Fibroblast of villous mesenchyme (primary cell): ENCODE measurements around the gene PACS1. TPM values are rescaled to one million over a fixed set of nuclear protein-coding genes. Genes with fewer than 3 reads are reported as not detected.
A peak's percentile ranks its signal among the peaks of the same experiment; 100 is the strongest.

Experiments
- DNase-seq: peaks from one replicate; pipeline ENCODE4 v3.0.0-alpha.2; 2010; ENCODE audit warnings: low read depth
- H3K4me3 ChIP-seq: 2 replicates; pipeline ENCODE4 v1.5.1; 2011; ENCODE audit warnings: low read depth, mild to moderate bottlenecking, low read length
- total RNA-seq: library from RNA; depleted of rRNA; stranded (reverse); fragments of >200 nt; gene quantifications from 2 replicates; pipeline ENCODE4 v1.2.3, GENCODE V29; 2012
- TF ChIP-seq, protein P1 (sequence below): IDR thresholded peaks from 2 replicates; pipeline ENCODE4 v1.5.1; 2012; ENCODE audit warnings: low read depth, mild to moderate bottlenecking, low read length; ENCODE audit not compliant: insufficient read depth

PACS1 gene
- total RNA-seq, 1 donor: 36.7 TPM

DNA sequence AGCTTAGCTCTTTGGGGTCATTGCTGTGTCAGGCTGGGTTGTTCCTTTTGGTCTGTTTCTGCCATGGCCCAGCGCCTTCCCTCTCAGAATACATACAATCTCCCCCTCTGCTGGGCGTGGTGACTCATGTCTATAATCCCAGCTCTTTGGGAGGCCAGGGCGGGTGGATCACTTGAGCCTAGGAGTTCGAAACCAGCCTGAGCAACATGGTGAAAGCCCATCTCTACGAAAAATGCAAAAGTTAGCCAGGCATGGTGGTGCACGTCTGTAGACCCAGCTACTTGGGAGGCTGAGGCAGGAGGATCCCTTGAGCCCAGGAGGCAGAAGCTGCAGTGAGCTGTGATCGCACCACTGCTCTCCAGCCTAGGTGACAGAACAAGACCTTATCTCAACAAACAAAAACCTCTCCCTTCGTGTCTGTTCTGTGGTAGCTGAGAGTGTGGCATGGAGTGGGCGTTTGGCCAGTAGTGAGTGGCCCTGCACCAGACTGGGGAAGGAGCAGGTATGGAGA, 151.7 kb downstream of the PACS1 start:
- H3K4me3 ChIP-seq: no peak overlapping the region
- TF ChIP-seq, protein P1, sequence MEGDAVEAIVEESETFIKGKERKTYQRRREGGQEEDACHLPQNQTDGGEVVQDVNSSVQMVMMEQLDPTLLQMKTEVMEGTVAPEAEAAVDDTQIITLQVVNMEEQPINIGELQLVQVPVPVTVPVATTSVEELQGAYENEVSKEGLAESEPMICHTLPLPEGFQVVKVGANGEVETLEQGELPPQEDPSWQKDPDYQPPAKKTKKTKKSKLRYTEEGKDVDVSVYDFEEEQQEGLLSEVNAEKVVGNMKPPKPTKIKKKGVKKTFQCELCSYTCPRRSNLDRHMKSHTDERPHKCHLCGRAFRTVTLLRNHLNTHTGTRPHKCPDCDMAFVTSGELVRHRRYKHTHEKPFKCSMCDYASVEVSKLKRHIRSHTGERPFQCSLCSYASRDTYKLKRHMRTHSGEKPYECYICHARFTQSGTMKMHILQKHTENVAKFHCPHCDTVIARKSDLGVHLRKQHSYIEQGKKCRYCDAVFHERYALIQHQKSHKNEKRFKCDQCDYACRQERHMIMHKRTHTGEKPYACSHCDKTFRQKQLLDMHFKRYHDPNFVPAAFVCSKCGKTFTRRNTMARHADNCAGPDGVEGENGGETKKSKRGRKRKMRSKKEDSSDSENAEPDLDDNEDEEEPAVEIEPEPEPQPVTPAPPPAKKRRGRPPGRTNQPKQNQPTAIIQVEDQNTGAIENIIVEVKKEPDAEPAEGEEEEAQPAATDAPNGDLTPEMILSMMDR: no peak
- peak; percentile 47 for DNase-seq

DNA sequence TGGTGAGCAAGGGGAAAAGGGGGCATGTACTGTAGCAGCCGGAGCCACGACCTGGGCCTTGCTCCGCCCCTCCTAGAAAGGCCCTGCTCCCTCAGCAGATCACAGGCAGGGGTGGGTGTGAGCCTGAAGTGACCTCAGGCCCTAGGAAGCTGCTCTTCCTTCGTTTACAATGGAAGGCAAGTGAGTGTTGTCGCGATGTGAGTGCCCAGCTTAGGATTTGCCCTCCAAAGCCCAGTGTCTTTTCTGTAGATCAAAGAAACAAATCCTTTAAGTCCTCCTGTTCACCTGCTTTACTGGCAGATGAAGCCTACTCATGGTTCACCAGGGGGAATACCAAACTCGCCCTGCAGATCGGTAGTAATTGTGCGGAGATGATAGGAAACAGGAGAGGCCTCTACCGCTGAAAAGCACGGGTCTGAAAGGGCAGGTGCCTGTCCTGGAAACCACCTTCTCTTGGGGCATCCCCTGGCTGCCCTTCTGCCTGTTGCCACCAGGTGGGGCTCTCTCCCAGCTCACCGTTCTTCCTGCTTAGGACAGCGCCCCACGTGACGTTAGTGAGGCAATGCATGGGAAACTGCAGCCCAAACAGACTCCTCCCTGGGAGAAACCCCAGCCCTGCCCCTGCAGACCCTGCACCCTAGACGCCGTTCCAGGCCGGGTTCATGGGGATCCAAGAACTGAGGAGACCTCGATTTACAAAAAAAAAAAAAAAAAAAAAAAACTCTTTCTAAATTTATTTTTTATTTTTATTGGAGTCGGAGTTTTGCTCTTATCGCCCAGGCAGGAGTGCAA, 152.5 kb downstream of the PACS1 start:
- TF ChIP-seq, protein P1: peak; percentile 99
- peak; percentile 91 for DNase-seq
- H3K4me3 ChIP-seq: no peak overlapping the region

DNA sequence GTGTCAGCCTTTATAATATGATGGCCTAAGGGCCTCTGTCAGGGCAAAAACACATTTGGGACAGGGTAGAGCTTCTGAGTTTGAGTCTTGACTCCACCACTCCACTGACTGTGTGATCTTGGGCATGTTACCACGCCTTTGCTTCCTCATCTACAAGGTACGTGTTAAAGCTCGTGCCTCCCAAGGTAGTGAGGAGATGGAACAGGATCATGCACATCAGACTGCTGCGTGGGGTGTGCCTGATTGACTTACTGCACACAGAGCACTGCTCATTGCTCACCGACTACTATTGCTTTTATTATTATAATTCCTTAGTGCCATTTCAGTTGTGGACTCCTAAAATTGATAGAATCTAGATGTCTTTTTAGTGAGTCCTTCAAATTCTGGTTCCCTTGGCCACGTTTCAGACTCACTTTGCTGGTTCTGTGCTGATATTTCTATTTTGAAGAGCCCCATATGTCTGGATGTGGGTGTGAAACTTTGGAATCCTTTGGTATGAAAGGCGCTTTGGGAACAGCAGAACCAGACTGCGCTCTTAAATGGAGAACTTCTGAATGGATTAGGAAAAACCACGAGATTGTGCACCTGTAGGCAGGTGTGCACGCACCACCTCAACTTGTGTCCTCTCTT, 154.3 kb downstream of the PACS1 start:
- DNase-seq: no peak
- TF ChIP-seq, protein P1: no peak
- H3K4me3 ChIP-seq: no peak overlapping the region

DNA sequence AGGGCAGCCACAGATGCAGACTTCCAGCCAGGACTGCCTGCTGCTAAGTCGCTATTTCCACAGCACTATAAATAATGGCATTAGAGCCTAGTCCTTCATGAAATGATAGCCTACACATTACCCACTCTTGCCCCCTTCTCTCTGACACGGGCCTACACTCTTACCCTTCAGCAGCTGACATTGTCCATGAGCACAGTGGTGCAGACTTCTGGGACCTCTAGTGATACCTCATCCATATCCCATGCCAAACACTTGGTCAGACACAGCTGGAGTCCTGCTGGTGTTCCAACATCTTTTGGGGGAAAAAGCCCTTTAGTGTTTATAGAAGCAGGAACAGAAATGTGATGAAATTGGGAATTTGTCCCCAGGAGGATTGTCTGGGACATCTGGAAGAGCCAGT, 155.0 kb downstream of the PACS1 start:
- no peak for DNase-seq
- TF ChIP-seq, protein P1: no peak
- no peak overlapping the region for H3K4me3 ChIP-seq

DNA sequence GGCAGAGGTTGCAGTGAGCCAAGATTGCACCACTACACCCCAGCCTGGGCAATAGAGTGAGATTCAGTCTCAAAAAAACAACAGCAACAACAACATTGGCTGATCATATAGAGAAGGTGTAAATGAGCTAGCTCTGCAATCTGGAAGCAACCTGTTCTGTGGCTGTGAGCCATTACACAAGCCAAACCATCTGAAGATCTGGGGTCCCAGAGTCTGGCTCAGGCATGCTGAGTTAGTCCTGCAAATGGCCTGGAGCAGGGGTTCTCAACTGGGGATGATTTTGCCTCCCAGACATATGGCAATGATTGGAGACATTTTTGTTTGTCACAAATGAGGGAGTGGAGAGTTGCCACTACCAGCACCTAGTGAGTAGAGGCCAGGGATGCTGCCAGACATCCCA, 156.0 kb downstream of the PACS1 start:
- no peak for DNase-seq
- TF ChIP-seq, protein P1: no peak
- H3K4me3 ChIP-seq: no peak overlapping the region

DNA sequence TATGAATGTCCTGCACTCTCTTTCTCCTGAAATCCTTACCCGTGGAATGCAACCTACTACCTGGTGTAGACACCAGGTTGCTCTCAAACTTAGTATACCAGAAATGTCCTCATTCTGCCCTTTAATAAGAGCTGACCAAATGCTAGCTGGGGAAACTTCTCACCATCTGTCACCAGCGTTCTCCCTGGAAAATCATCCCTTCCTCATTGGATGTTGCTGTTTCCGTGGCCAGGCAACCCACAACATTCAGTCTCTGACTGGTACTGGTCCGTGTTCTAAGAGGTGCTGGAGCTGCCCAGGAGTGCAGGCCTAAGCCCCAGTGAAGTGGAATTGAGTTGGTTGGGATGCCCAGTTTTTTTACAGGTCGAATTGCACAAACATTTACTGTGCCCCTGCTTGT, 157.6 kb downstream of the PACS1 start:
- no peak overlapping the region for H3K4me3 ChIP-seq
- no peak for DNase-seq
- TF ChIP-seq, protein P1: no peak
